T1000 (cell line): ENCODE results near the gene LCE7A.

ENCODE experiments used
- DNase-seq: peaks from one replicate; lab custom pipeline; 2025; ENCODE audit warnings: mixed read lengths; lab: John Stamatoyannopoulos, UW

Gene LCE7A

GRCh38 chr1:152859696-152860095 is at the start of gene LCE7A:
Gene LCE7A (plus strand): TSS chr1:152859996. CDS start chr1:152860698, 702 bp downstream.
- DNase-seq: no peak

GRCh38 chr1:152811050-152811449 is 48.7 kb upstream of the LCE7A start:
- DNase-seq: no peak

- no peak for DNase-seq
Observed at GRCh38 chr1:152811671-152812070, 48.1 kb upstream of the LCE7A start, which contains the start of gene LCE1B. Gene LCE1B (plus strand): TSS chr1:152811971. CDS start chr1:152812447, 476 bp downstream.

DNA sequence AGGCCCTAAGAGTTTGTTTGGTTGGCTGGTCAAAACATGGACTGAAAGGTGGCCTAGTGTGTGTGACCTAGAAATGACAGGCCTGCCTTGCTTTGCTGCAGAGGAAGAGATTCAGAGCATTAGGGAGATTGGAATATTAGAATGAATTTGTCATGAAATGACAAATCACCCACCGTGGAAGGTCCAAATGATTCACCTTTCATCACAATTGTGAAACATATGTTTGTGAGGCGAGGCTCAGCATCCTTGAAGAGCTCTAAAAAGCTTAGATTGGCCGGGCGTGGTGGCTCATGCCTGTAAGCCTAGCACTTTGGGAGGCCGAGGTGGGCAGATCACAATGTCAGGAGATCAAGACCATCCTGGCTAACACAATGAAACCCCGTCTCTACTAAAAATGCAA is 42.5 kb upstream of the LCE7A start:
- no peak for DNase-seq

DNA sequence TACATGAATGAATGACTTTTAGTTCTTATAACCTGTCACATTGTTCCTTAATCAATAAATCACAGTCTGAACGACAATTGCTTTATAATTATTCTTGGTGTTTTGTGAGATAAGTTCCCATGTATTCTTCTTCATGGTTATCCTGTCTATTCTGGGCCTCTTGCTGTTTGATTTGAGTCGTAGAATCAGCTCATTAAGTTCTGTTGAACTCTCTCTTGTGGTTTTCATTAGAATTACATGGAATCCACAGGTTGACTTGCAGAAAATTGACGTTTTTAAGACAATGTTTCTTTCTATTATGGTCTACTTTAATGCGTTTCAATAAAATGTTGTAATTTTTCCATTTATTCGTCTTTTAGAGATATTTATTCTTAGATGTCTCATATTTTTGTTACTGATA is 36.5 kb upstream of the LCE7A start:
- no peak for DNase-seq

- DNase-seq: no peak
Observed at GRCh38 chr1:152824964-152825363, 34.8 kb upstream of the LCE7A start.

GRCh38 chr1:152827173-152827572 is 32.6 kb upstream of the LCE7A start, which contains the start of gene LCE1A:
Gene LCE1A (plus strand): TSS chr1:152827473. CDS start chr1:152827473, 0 bp downstream.
- DNase-seq: no peak

- no peak for DNase-seq
Observed at GRCh38 chr1:152836870-152837269, 22.9 kb upstream of the LCE7A start.

- DNase-seq: no peak
Observed at GRCh38 chr1:152842556-152842955, 17.2 kb upstream of the LCE7A start, which contains the start of gene LCE6A. Gene LCE6A (plus strand): TSS chr1:152842856. CDS start chr1:152843521, 665 bp downstream.

DNA sequence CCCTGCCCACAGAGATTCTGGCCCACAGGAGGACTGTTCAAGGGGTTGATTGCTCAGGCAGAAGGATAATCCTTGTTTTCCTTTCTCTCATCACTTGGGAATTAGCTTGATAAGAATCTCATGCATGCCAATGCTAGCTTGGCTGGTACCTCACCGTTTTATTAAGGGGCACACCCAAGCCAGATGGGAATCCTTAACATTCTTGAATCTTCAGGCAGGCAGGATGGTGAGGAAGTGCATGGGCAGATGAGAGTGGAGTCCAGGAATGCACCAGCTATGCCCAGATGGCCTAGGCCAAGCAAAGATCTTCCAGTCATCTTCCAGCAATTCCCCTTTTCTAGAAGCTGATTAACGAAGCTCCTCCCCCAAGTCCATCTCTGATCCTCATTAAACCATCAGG is 4.1 kb upstream of the LCE7A start:
- DNase-seq: no peak

- DNase-seq: no peak
Observed at GRCh38 chr1:152858062-152858461, 1.7 kb upstream of the LCE7A start.

- DNase-seq: no peak
Observed at GRCh38 chr1:152860129-152860528, 333 bp downstream of the LCE7A start.

DNA sequence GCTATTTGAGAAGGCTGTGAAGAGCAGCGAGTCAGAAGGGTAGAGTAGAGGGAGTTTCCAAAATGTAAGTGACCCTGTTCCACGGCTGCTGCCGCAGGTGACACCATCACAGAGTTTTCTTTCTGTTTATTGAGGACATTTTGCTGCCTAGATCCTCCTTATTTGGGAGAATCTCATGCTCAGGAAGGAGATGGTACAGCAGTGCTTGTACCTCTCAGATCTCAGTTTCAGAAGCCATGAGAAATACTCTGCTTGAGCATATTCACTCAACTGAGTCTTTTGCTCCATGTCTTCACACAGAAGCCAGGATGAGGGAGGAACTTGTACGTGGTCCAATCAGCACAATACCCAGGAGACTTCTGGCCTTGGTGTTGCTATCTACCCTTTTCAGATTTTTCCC is 1.6 kb downstream of the LCE7A start:
- DNase-seq: no peak

DNA sequence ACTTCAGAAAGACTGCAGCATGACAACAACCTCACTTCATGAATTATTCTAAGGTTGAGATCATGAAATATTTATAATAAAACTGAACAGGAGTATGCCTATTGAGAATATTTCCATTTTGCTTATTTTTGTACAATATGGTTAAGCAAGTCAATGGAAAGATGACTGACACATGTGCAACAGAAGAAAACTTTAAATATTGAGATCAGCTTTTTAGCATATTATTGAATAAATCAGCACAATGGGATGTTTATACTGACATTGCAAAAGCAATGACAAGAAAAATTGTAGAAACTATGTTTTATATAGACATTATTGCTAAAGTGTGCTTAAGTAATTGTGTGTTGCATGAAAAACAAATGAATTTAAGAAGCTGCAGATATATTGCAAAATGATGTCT is 4.6 kb downstream of the LCE7A start:
- DNase-seq: no peak

GRCh38 chr1:152866321-152866720 is 6.5 kb downstream of the LCE7A start:
- no peak for DNase-seq

DNA sequence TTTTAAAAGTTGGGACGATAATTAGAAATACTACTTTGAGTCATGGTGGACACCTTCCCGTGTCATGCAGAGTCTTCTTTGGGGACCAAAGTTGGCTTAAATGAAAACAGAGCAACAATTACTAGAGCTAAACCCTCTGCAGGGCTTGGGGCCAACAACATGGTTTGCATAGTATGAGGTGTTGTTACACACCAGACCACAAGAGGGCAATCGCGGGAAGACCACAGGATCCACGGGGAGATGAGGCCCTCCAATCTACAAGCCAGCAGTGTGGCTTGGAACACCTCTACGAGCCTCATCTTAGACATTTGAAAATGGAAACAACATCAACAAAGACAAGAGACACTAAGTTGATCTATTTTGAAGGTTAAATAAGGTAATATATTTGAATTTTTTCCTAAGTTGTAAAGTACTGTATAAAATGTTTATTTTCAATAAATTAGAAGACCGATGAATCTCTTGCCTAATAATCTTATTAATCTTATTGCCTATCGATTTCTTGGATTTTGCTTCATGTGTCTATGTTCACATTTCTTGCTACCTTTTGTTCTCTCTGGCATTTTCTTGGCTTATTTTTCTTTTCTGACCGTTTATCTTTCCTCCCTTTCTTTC is 10.1 kb downstream of the LCE7A start:
- DNase-seq: no peak

DNA sequence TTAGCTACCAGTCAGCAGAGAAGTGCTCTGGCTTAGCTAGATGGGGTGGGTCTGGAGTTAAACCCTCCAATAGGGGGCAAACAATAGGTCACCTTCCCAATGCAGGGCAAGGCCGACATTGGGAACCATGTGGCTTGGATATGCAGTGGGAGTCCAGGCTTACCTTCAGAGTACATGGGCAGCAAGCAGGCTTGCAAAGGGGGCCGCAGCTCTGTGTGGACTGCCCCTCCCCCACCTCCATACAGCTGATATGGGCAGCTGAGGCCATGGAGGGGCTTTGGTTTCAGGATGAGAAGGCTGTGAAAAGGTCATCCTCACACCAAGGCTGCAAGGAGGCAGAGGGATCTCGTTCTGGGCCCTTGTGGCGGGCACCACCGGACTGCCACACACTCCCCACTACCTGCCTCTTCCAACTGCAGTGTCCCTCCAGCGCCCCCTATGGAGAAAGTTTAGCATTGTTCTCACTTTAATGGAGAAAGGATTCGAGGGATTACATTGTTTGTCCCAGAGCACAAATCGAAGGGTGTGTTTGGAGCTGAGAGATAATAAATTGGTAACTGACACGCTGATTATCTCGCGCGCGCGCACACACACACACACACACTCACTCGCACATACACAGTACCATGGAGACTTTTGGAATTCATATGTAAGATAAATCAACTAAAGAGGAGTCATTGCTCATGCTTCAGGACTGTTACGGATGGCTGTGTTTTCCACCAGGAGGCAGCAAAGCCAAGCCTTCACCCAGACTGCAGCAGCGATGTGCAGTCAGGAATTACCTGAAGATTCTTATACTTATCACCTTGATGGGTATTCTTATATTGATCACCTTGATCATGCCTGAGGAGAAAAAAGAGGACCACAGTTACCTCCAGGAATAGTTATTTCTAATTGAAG is 11.3 kb downstream of the LCE7A start:
- no peak for DNase-seq

- no peak for DNase-seq
Observed at GRCh38 chr1:152871731-152872126, 11.9 kb downstream of the LCE7A start.

- no peak for DNase-seq
Observed at GRCh38 chr1:152873495-152873894, 13.7 kb downstream of the LCE7A start.

DNA sequence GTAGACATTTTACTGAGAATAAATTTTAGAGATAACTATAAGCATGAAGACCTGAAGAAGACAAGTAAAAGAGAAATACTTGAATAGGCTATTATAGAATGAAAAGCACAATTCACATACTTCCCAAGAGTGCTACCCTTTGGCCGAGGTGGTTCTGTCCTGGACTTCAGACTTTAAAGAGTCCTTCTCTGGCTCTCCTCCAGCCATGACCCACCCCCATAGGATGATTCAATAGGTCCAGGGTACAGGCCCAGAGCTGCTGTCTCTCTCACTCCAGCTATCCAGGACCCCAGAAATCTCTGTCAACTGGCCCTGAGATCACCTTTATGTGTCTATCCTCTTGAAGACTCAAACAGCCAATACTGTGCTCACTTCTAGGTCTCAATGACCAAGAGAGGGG is 17.0 kb downstream of the LCE7A start:
- no peak for DNase-seq

- DNase-seq: no peak
Observed at GRCh38 chr1:152878042-152878441, 18.2 kb downstream of the LCE7A start, which contains the start of gene SMCP. Gene SMCP (plus strand): TSS chr1:152878322. CDS start chr1:152884423, 6,101 bp downstream.

GRCh38 chr1:152879559-152880198 is 19.9 kb downstream of the LCE7A start:
- DNase-seq: no peak
